ENCODE measurements around the gene SF1. TPM values are rescaled to one million over a fixed set of nuclear protein-coding genes. Genes with fewer than 3 reads are reported as not detected.

Gene SF1
- total RNA-seq, 2 experiments from 2014 or later, result 453 to 463 TPM

- Mint-ChIP-seq H3K27me3 (peaks cover 29% of the 10 kb centered on the region), H3K27ac (peak overlapping the region; percentile 55), H3K4me3 (peak overlapping the region; percentile 67), H3K9me3 (no peaks in the 10 kb centered on the region), H3K36me3 (no peaks in the 10 kb centered on the region), H3K4me1 (peaks cover 13% of the 10 kb centered on the region)
- DNase-seq, result no peak
These were observed 54.2 kb downstream of the SF1 start for GRCh38 chr11:64723907-64724862.

DNA sequence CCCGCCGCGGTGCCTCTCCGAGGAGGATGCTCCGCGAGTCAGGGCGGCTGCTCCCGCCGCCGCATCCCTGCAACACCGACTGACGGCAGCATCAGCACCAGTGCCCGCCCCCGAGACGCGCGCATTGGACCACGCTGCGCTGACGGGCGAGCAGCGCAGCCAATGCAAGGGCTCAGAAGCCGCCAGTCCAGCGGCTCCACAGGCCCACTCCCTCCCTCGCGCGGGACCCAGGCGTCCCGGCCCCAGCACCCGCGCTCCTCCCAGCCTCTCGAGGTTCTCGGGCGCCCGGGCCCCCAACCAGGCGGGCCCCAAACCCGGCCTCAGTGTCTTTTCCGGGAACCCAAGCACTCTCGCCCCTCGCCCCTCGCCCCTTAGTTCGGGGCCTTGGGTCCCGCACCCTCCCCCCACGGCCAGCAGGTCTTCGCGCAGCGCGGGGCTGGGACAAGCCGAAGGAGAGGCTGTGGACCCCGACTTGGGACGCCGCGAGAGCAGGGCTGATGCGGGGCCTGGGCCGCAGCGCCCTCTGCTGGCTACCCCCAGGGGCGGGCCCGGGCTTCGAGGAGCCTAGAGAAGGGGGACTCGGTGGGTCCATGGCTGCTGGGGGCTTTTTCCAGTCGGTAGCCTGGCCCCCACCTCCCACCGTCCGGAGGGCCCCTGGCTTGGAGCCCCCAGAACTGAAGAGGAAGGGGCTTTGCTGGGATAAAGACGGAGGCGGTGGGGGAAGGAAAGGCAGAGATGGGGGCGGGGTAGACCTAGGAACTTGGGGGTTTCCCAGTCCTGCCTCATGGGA is 55.0 kb downstream of the SF1 start, which contains the start of gene NRXN2:
Gene NRXN2 (minus strand): TSS at position 81 of the 790 bp plus-strand sequence. CDS start 9,498 bp downstream, outside the sequence.
- Mint-ChIP-seq H3K9me3 (no peaks in the 10 kb centered on the region), H3K27me3 (peaks cover 31% of the 10 kb centered on the region), H3K27ac (peak within 1 kb of the TSS; percentile 54), H3K36me3 (no peaks in the 10 kb centered on the region), H3K4me3 (peak within 1 kb of the TSS; percentile 67), H3K4me1 (peaks cover 13% of the 10 kb centered on the region)
- DNase-seq, result peak; percentile 91

- no peak overlapping the region for H3K4me3 Mint-ChIP-seq
- H3K27ac Mint-ChIP-seq, result no peak overlapping the region
- H3K4me1 Mint-ChIP-seq, result peaks cover 13% of the 10 kb centered on the region
- H3K36me3 Mint-ChIP-seq, result no peaks in the 10 kb centered on the region
- no peak for DNase-seq
- peaks cover 34% of the 10 kb centered on the region for H3K27me3 Mint-ChIP-seq
- H3K9me3 Mint-ChIP-seq, result no peaks in the 10 kb centered on the region
These were observed 55.9 kb downstream of the SF1 start for GRCh38 chr11:64722141-64723065.

- no peaks in the 10 kb centered on the region for H3K9me3 Mint-ChIP-seq
- no peak overlapping the region for H3K27ac Mint-ChIP-seq
- no peaks in the 10 kb centered on the region for H3K36me3 Mint-ChIP-seq
- H3K27me3 Mint-ChIP-seq, result peaks cover 45% of the 10 kb centered on the region
- no peak for DNase-seq
- peaks cover 14% of the 10 kb centered on the region for H3K4me1 Mint-ChIP-seq
- H3K4me3 Mint-ChIP-seq, result no peak overlapping the region
These were observed 57.0 kb downstream of the SF1 start for GRCh38 chr11:64721359-64721699.

- Mint-ChIP-seq H3K27ac (no peak overlapping the region), H3K9me3 (no peaks in the 10 kb centered on the region), H3K4me3 (no peak overlapping the region), H3K36me3 (no peaks in the 10 kb centered on the region), H3K4me1 (peaks cover 15% of the 10 kb centered on the region), H3K27me3 (peaks cover 50% of the 10 kb centered on the region)
- no peak for DNase-seq
These were observed 57.5 kb downstream of the SF1 start for GRCh38 chr11:64720640-64721358.

- H3K36me3 Mint-ChIP-seq, result no peaks in the 10 kb centered on the region
- no peak overlapping the region for H3K4me3 Mint-ChIP-seq
- H3K27me3 Mint-ChIP-seq, result peaks cover 56% of the 10 kb centered on the region
- peaks cover 13% of the 10 kb centered on the region for H3K4me1 Mint-ChIP-seq
- H3K9me3 Mint-ChIP-seq, result no peaks in the 10 kb centered on the region
- H3K27ac Mint-ChIP-seq, result no peak overlapping the region
- DNase-seq, result no peak
These were observed 58.2 kb downstream of the SF1 start for GRCh38 chr11:64720167-64720566.

GRCh38 chr11:64719406-64719805 is 58.9 kb downstream of the SF1 start:
- no peak overlapping the region for H3K27ac Mint-ChIP-seq
- no peak overlapping the region for H3K4me3 Mint-ChIP-seq
- DNase-seq, result no peak
- H3K4me1 Mint-ChIP-seq, result peaks cover 10% of the 10 kb centered on the region
- peaks cover 63% of the 10 kb centered on the region for H3K27me3 Mint-ChIP-seq
- H3K9me3 Mint-ChIP-seq, result no peaks in the 10 kb centered on the region
- H3K36me3 Mint-ChIP-seq, result no peaks in the 10 kb centered on the region

GRCh38 chr11:64718780-64719124 is 59.6 kb downstream of the SF1 start:
- no peak overlapping the region for H3K4me3 Mint-ChIP-seq
- H3K9me3 Mint-ChIP-seq, result no peaks in the 10 kb centered on the region
- peaks cover 5% of the 10 kb centered on the region for H3K4me1 Mint-ChIP-seq
- no peak for DNase-seq
- H3K27ac Mint-ChIP-seq, result no peak overlapping the region
- peaks cover 70% of the 10 kb centered on the region for H3K27me3 Mint-ChIP-seq
- no peaks in the 10 kb centered on the region for H3K36me3 Mint-ChIP-seq

DNA sequence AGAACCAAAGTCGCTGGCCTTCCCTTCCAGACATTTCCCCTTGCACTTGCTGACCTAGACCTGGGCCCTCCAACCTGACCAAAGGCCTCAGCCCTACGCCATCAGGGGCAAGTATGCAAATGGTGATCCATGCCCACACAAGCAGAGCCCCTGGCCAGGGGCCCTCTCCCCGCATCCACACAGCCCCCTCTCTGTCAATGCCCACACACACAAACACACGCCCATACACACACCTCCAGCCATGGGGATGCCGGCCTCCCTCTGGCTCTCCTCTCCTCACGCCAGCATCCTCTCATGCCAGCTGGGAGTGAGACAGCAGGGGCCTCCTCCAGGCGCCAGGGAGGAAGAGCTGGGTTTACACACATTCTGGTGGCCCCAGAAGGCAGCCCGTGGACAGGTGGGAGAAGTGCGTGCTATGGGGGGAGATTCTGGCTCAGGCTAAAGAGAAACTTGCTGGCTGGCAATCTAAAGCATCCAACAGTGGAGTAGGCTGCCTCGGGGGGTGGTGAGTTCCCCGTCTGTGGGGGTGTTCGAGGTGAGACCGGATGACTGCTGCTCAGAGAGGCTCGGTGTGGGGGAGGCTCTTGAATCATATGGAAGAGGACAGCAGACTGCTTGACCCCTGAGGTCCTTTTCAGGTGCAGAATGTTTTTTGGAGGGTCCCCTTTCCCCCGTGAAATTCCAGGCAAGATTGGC is 60.1 kb downstream of the SF1 start:
- no peak for DNase-seq
- H3K36me3 Mint-ChIP-seq, result no peaks in the 10 kb centered on the region
- peaks cover 5% of the 10 kb centered on the region for H3K4me1 Mint-ChIP-seq
- no peaks in the 10 kb centered on the region for H3K9me3 Mint-ChIP-seq
- no peak overlapping the region for H3K27ac Mint-ChIP-seq
- H3K4me3 Mint-ChIP-seq, result no peak overlapping the region
- peaks cover 70% of the 10 kb centered on the region for H3K27me3 Mint-ChIP-seq

- Mint-ChIP-seq H3K27ac (no peak overlapping the region), H3K9me3 (no peaks in the 10 kb centered on the region), H3K36me3 (no peaks in the 10 kb centered on the region), H3K4me3 (no peak overlapping the region), H3K27me3 (peaks cover 70% of the 10 kb centered on the region), H3K4me1 (peaks cover 5% of the 10 kb centered on the region)
- no peak for DNase-seq
These were observed 61.1 kb downstream of the SF1 start for GRCh38 chr11:64717268-64717578.

DNA sequence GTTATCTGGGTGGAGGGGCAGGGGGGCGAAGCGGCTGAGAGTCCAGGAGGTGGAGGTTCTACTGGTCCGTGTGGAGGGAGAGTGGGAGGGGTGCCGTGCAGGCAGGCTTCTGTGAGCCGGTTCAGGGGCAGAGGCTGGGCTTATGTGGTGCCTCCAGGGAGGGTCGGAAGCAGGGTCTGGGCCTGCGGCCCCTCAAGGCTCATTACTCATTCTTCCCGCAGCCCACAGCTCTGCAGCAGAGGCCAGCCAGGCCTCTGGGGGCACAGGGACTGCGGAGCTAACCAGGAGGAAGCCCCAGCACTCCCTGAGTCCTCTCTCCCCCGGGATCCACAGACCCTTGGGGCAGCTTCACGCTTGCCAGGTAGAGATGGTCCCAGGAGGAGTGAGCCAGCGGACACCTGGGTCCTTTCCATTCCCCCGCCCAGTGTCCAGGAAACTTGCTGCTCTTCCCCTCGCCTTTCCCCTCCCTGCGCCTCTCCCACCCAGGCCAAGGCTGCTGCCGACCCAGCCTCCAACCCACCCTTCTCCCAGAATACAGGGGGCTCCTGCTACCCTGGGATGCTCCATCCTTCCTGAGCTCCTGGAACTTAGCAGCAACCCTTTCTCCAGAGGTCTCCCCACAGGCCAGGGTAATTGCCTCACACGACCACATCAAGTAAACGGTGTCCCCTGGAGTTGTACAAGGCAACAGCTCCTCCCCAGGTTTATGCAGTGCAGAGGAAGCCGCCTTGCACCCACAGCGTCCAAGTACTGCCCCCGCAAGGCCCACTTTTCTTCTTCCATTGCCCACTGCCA is 61.7 kb downstream of the SF1 start:
- Mint-ChIP-seq H3K9me3 (no peaks in the 10 kb centered on the region), H3K4me1 (peaks cover 10% of the 10 kb centered on the region), H3K27me3 (peaks cover 70% of the 10 kb centered on the region), H3K27ac (no peak overlapping the region), H3K4me3 (no peak overlapping the region), H3K36me3 (no peaks in the 10 kb centered on the region)
- no peak for DNase-seq

GRCh38 chr11:64715756-64716472 is 62.4 kb downstream of the SF1 start:
- no peak for DNase-seq
- Mint-ChIP-seq H3K27me3 (peaks cover 72% of the 10 kb centered on the region), H3K27ac (no peak overlapping the region), H3K4me3 (no peak overlapping the region), H3K9me3 (no peaks in the 10 kb centered on the region), H3K4me1 (peaks cover 12% of the 10 kb centered on the region), H3K36me3 (no peaks in the 10 kb centered on the region)

- no peaks in the 10 kb centered on the region for H3K9me3 Mint-ChIP-seq
- no peak overlapping the region for H3K27ac Mint-ChIP-seq
- no peaks in the 10 kb centered on the region for H3K36me3 Mint-ChIP-seq
- H3K27me3 Mint-ChIP-seq, result peaks cover 72% of the 10 kb centered on the region
- DNase-seq, result no peak
- H3K4me1 Mint-ChIP-seq, result peaks cover 12% of the 10 kb centered on the region
- H3K4me3 Mint-ChIP-seq, result no peak overlapping the region
These were observed 63.2 kb downstream of the SF1 start for GRCh38 chr11:64715110-64715509.
